H9 (cell line): Measurements from ENCODE around the gene QARS1. TPM values are rescaled to one million over a fixed set of nuclear protein-coding genes. Genes with fewer than 3 reads are reported as not detected.

Experiments
- DNase-seq: peaks from one replicate; pipeline ENCODE4 v3.0.0-alpha.2; 2017
- H2AFZ ChIP-seq: one replicate; pipeline ENCODE4 v1.6.1; 2013; ENCODE audit warnings: mild to moderate bottlenecking, low read length, control low read depth, moderate library complexity
- H2AK5ac ChIP-seq: 2 replicates; pipeline ENCODE4 v1.6.1; 2013; ENCODE audit warnings: low read length, control low read depth, mixed read lengths; ENCODE audit not compliant: insufficient read length
- H2BK120ac ChIP-seq: one replicate; pipeline ENCODE4 v1.6.1; 2013; ENCODE audit warnings: low read depth, mild to moderate bottlenecking, low read length, control low read depth, inconsistent platforms; ENCODE audit not compliant: poor library complexity, severe bottlenecking
- H2BK12ac ChIP-seq: 2 replicates; pipeline ENCODE4 v1.6.1; 2013; ENCODE audit warnings: low read length, control low read depth, mixed read lengths, low read depth; ENCODE audit not compliant: insufficient read length
- H2BK15ac ChIP-seq: 2 replicates; pipeline ENCODE4 v1.6.1; 2013; ENCODE audit warnings: low read depth, low read length, control low read depth
- H2BK20ac ChIP-seq: one replicate; pipeline ENCODE4 v1.6.1; 2013; ENCODE audit warnings: low read depth, mild to moderate bottlenecking, low read length, control low read depth, inconsistent platforms; ENCODE audit not compliant: poor library complexity, severe bottlenecking
- H2BK5ac ChIP-seq: 2 replicates; pipeline ENCODE4 v1.6.1; 2013; ENCODE audit warnings: low read length, control low read depth, mixed read lengths; ENCODE audit not compliant: insufficient read length
- H3K14ac ChIP-seq: 2 replicates; pipeline ENCODE4 v1.6.1; 2013; ENCODE audit warnings: low read length, control low read depth; ENCODE audit not compliant: insufficient read depth
- H3K18ac ChIP-seq: 2 replicates; pipeline ENCODE4 v1.6.1; 2013; ENCODE audit warnings: low read depth, mild to moderate bottlenecking, mixed read lengths, low read length, control low read depth; ENCODE audit not compliant: insufficient read length
- H3K23ac ChIP-seq: 2 replicates; pipeline ENCODE4 v1.6.1; 2013; ENCODE audit warnings: low read length, control low read depth, mixed read lengths, low read depth; ENCODE audit not compliant: insufficient read length
- H3K23me2 ChIP-seq: 2 replicates; pipeline ENCODE4 v1.6.1; 2013; ENCODE audit warnings: low read depth, mild to moderate bottlenecking, mixed read lengths, low read length, control low read depth; ENCODE audit not compliant: insufficient read length, poor library complexity, severe bottlenecking
- H3K27ac ChIP-seq: 2 replicates; pipeline ENCODE4 v1.5.1; 2013; ENCODE audit warnings: low read length, control low read depth, mixed read lengths, low read depth; ENCODE audit not compliant: insufficient read length
- H3K27me3 ChIP-seq: 2 replicates; pipeline ENCODE4 v1.6.1; 2013; ENCODE audit warnings: low read length, control low read depth, inconsistent platforms; ENCODE audit not compliant: insufficient read depth
- H3K4ac ChIP-seq: 2 replicates; pipeline ENCODE4 v1.6.1; 2013; ENCODE audit warnings: low read depth, mild to moderate bottlenecking, control low read depth, inconsistent platforms, low read length, moderate library complexity
- H3K4me1 ChIP-seq: 2 replicates; pipeline ENCODE4 v1.6.1; 2013; ENCODE audit warnings: low read length, control low read depth, inconsistent platforms; ENCODE audit not compliant: insufficient read depth
- H3K4me2 ChIP-seq: 2 replicates; pipeline ENCODE4 v1.6.1; 2013; ENCODE audit warnings: low read length, control low read depth, mixed read lengths; ENCODE audit not compliant: insufficient read length, insufficient read depth
- H3K56ac ChIP-seq: 2 replicates; pipeline ENCODE4 v1.6.1; 2013; ENCODE audit warnings: low read depth, mild to moderate bottlenecking, mixed read lengths, low read length, control low read depth; ENCODE audit not compliant: insufficient read length
- H3K79me1 ChIP-seq: 2 replicates; pipeline ENCODE4 v1.6.1; 2013; ENCODE audit warnings: low read depth, mild to moderate bottlenecking, moderate library complexity, low read length, control low read depth, inconsistent platforms; ENCODE audit not compliant: insufficient read depth, poor library complexity, severe bottlenecking
- H3K79me2 ChIP-seq: 2 replicates; pipeline ENCODE4 v1.6.1; 2013; ENCODE audit warnings: low read length, control low read depth, inconsistent platforms; ENCODE audit not compliant: insufficient read depth
- H3K9ac ChIP-seq: 2 replicates; pipeline ENCODE4 v1.6.1; 2013; ENCODE audit warnings: low read length, control low read depth, mixed read lengths; ENCODE audit not compliant: insufficient read length; ENCODE audit errors: extremely low read depth
- H3K9me3 ChIP-seq: one replicate; pipeline ENCODE4 v1.6.1; 2013; ENCODE audit warnings: low read depth, low read length, inconsistent platforms; ENCODE audit not compliant: control insufficient read depth
- H3T11ph ChIP-seq: one replicate; pipeline ENCODE4 v1.6.1; 2013; ENCODE audit warnings: mild to moderate bottlenecking, low read length, control low read depth, inconsistent platforms
- H4K20me1 ChIP-seq: one replicate; pipeline ENCODE4 v1.6.1; 2013; ENCODE audit not compliant: control insufficient read depth, insufficient read length, insufficient read depth
- H4K5ac ChIP-seq: 2 replicates; pipeline ENCODE4 v1.6.1; 2013; ENCODE audit warnings: low read depth, mild to moderate bottlenecking, mixed read lengths, low read length, control low read depth; ENCODE audit not compliant: insufficient read length
- H4K8ac ChIP-seq: replicated peaks from 2 replicates; pipeline ENCODE4 v1.6.1; 2013; ENCODE audit warnings: low read length, control low read depth, mixed read lengths, low read depth; ENCODE audit not compliant: insufficient read length
- H4K91ac ChIP-seq: 2 replicates; pipeline ENCODE4 v1.6.1; 2013; ENCODE audit warnings: low read depth, mild to moderate bottlenecking, moderate library complexity, mixed read lengths, low read length, control low read depth; ENCODE audit not compliant: insufficient read length
- H3K27ac Mint-ChIP-seq, 3 experiments: 2 replicates in 2 of 3; 3 replicates in 1 of 3; pipeline ENCODE4 v1.8.0; 2020 to 2021; ENCODE audit warnings: mixed read lengths in 3 of 3, mild to moderate bottlenecking in 1 of 3, moderate library complexity in 1 of 3
- H3K27me3 Mint-ChIP-seq: 2 replicates; pipeline ENCODE4 v1.8.0; 2021; ENCODE audit warnings: low read depth, mild to moderate bottlenecking, moderate library complexity, mixed read lengths
- H3K36me3 Mint-ChIP-seq, 3 experiments: 2 replicates in 2 of 3; 3 replicates in 1 of 3; pipeline ENCODE4 v1.8.0; 2020 to 2021; ENCODE audit warnings: low read depth in 3 of 3, mixed read lengths in 3 of 3; ENCODE audit not compliant: insufficient read depth in 1 of 3
- H3K4me1 Mint-ChIP-seq, 2 experiments: 2 replicates each; pipeline ENCODE4 v1.8.0; 2020; ENCODE audit warnings: mixed read lengths in 2 of 2
- H3K4me3 Mint-ChIP-seq, 2 experiments: 2 replicates in 1 of 2; 3 replicates in 1 of 2; pipeline ENCODE4 v1.8.0; 2020 to 2021; ENCODE audit warnings: mild to moderate bottlenecking in 2 of 2, mixed read lengths in 2 of 2, moderate library complexity in 1 of 2
- H3K9me3 Mint-ChIP-seq, 2 experiments: 2 replicates in 1 of 2; 3 replicates in 1 of 2; pipeline ENCODE4 v1.8.0; 2020; ENCODE audit warnings: mild to moderate bottlenecking in 2 of 2, mixed read lengths in 2 of 2, moderate library complexity in 1 of 2
- WGBS: extraction: QIAGEN DNeasy Blood & Tissue Kit; methylation state at CpG from one replicate; pipeline ENCODE4 v1.1.7; 2013; ENCODE audit warnings: missing lambda C conversion rate, low lambda C conversion rate, mixed read lengths; ENCODE audit not compliant: insufficient read length; ENCODE audit errors: extremely low coverage; 5-methylcytosine and 5-hydroxymethylcytosine counted together
- total RNA-seq: library from RNA; stranded (reverse); gene quantifications from 2 replicates; pipeline ENCODE4 v1.2.1, GENCODE V29; 2021
- TF ChIP-seq, protein P1 (sequence below): fragments of 200-600 bp; sonication (generic); conservative IDR thresholded peaks from 3 replicates; pipeline ENCODE4 v1.8.0; 2021; ENCODE audit warnings: antibody characterized with exemption, mild to moderate bottlenecking

The QARS1 gene
- total RNA-seq, 1 experiment from 2014 or later = 390 TPM

DNA sequence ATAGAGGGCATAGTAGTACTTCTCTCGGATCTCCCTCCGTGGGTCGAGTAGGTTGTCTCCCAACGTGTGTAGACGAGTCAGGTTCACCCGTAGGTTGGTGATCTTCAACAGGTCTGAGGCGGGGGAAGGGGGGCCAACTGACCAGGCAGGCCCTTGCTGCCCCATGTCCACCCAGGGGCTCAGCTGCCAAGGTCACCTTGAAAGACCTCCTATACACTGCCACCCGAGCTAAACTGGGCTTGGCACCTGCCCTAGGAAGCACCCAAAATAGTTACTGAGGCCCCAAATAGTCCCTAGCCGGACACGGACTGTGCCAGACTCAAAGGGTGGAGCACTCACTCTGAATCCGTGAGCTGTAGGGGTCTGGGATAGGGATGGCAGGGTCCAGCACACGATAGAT, 26.5 kb upstream of the QARS1 start:
- H3K27ac ChIP-seq = no peak overlapping the region
- H2BK20ac ChIP-seq = no peak overlapping the region
- no peak overlapping the region for H3K9ac ChIP-seq
- no peak overlapping the region for H2BK12ac ChIP-seq
- H2BK15ac ChIP-seq = no peak overlapping the region
- no peak overlapping the region for H2AK5ac ChIP-seq
- H2BK120ac ChIP-seq = no peak overlapping the region
- no peaks in the 10 kb centered on the region for H3K9me3 ChIP-seq
- TF ChIP-seq, protein P1, sequence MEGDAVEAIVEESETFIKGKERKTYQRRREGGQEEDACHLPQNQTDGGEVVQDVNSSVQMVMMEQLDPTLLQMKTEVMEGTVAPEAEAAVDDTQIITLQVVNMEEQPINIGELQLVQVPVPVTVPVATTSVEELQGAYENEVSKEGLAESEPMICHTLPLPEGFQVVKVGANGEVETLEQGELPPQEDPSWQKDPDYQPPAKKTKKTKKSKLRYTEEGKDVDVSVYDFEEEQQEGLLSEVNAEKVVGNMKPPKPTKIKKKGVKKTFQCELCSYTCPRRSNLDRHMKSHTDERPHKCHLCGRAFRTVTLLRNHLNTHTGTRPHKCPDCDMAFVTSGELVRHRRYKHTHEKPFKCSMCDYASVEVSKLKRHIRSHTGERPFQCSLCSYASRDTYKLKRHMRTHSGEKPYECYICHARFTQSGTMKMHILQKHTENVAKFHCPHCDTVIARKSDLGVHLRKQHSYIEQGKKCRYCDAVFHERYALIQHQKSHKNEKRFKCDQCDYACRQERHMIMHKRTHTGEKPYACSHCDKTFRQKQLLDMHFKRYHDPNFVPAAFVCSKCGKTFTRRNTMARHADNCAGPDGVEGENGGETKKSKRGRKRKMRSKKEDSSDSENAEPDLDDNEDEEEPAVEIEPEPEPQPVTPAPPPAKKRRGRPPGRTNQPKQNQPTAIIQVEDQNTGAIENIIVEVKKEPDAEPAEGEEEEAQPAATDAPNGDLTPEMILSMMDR = no peak
- H2BK5ac ChIP-seq = no peak overlapping the region
- no peak overlapping the region for H2AFZ ChIP-seq
- peaks cover 0 to 6% (median 5%) of the 10 kb centered on the region in 3 experiments; a peak in 3 of 7 replicates for H3K36me3 Mint-ChIP-seq
- no peak overlapping the region for H4K5ac ChIP-seq
- no peaks in the 10 kb centered on the region for H3K79me1 ChIP-seq
- H3K23me2 ChIP-seq = peaks cover 15% of the 10 kb centered on the region
- no peak overlapping the region for H3K23ac ChIP-seq
- no peaks in the 10 kb centered on the region for H3K9me3 Mint-ChIP-seq
- H3K4me1 Mint-ChIP-seq = peaks cover 8 to 12% of the 10 kb centered on the region in 2 experiments; a peak in 3 of 4 replicates
- no peaks in the 10 kb centered on the region for H3K27me3 ChIP-seq
- no peaks in the 10 kb centered on the region for H3K79me2 ChIP-seq
- H4K20me1 ChIP-seq = no peaks in the 10 kb centered on the region
- no peak overlapping the region for H3K4ac ChIP-seq
- no peak overlapping the region; a peak in 1 of 5 replicates for H3K4me3 Mint-ChIP-seq
- H3K27ac Mint-ChIP-seq = no peak overlapping the region
- no peak overlapping the region for H4K91ac ChIP-seq
- H3K18ac ChIP-seq = no peak overlapping the region
- no peak overlapping the region for H4K8ac ChIP-seq
- no peak for DNase-seq
- no peak overlapping the region; the same call in 1 of the 2 replicates for H3K14ac ChIP-seq
- peaks cover 2% of the 10 kb centered on the region; the same call in 1 of the 2 replicates for H3K4me1 ChIP-seq
- no peak overlapping the region for H3K4me2 ChIP-seq
- WGBS = no CpG with 5 or more reads among the region's 12 CpGs
- H3T11ph ChIP-seq = no peak overlapping the region
- no peak overlapping the region for H3K56ac ChIP-seq
- H3K27me3 Mint-ChIP-seq = peaks cover 3% of the 10 kb centered on the region
